ENCODE data around the gene PSMA8.
"Not testable (repeated sequence)": the region's sequence is repeated elsewhere in the genome, so short reads cannot be mapped to it uniquely, and the experiment has no call there.

The PSMA8 gene

DNA sequence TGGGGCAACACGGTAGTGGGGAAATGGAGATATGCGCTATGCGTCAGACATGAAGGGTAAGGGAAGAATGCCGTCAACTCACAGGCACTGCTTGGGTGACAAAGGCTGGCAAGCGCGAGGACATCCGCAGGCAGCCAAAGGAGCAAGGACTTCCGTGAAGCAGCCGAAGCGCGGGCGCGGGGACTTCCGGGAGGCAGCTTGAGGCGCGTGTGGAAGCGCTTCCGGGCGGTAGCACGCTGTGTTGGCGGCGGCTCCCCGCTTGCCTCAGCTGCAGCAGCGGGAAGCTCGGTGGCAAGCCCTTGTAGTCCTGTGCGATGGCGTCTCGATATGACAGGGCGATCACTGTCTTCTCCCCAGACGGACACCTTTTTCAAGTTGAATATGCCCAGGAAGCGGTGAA, at the start of gene PSMA8:
Gene PSMA8, plus strand, starts transcription at position 218 of the 400 bp plus-strand sequence. Its CDS starts 97 bp downstream, at position 315.
- DNase-seq (ENCODE audit: low spot score) = no peak

DNA sequence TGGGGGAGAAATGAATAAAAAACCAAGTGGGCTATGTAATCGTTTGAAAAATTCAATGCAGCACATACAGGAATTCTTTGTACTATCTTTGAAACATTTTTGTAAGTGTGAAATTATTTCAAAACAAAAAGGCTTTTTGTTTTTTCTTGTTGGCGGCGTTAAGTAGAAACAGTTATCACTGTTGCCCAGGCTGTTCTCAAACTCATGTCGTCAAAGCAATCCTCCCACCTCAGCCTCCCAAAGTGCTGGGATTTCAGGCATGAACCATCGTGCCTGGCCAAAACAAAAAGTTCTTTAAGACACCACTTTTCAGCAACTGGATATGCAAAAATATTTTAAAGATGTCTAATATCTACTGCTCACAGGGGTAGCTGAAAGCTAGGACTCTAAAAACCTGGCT, 48.6 kb upstream of the PSMA8 start:
- no peak for DNase-seq (ENCODE audit: low spot score)

DNA sequence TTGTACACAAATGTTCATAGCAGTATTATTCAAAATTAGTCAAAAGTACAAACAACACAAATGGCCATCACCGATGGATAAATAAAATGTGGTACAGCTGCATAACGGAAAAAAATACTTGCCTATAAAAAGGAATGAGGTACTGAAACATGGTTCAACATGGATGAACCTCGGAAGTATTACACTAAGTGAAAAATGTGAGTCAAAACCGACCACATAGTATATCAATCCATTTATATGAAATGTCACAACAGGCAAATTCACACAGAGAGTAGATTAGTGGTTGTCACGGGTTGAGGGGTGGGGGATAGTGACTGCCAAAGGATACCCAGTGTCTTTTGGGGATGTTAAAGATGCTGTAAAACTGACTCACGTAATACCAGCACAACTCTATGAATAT, 46.7 kb upstream of the PSMA8 start:
- no peak for DNase-seq (ENCODE audit: low spot score)

GRCh38 chr18:26088487-26088886, 45.2 kb upstream of the PSMA8 start:
- DNase-seq (ENCODE audit: low spot score) = peak; percentile 49

GRCh38 chr18:26089293-26090129, 44.2 kb upstream of the PSMA8 start:
- DNase-seq (ENCODE audit: low spot score) = peak; percentile 74

GRCh38 chr18:26090130-26091046, 43.3 kb upstream of the PSMA8 start, which contains the start of gene SS18:
Gene SS18, minus strand, starts transcription at chr18:26090613. Its CDS starts 44 bp downstream, at chr18:26090569.
- peak; percentile 93 for DNase-seq (ENCODE audit: low spot score)

DNA sequence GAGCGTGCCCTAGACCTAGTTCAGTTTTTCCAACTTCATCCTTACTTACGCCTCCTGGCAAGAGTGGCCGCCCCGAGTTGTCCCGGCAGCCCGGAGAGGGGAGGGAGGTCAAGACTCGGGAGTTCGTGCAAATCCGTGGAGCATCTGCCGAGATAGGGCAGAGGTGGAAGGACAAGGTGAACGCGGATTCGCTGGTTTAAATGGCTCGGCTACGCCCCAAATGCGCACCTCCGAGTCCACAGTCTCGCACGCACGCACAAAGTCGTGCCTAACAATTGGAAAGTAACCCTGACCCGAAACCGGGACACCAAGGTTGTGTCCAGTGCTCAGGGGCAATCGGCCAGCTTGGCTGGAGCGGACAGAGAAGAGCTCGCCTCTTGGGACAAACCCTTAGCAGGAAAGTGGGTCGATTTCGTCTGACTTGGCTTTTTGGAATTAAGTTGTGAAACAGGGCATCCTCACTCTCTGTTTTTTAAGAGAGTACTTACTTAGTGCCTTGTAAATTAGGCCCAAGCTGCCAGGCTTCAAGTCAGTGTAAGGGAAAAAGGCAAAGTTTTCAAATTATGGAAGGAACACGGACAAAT, 42.5 kb upstream of the PSMA8 start:
- DNase-seq (ENCODE audit: low spot score) = no peak

- DNase-seq (ENCODE audit: low spot score) = no peak
These were observed 36.8 kb upstream of the PSMA8 start for GRCh38 chr18:26096852-26097251.

DNA sequence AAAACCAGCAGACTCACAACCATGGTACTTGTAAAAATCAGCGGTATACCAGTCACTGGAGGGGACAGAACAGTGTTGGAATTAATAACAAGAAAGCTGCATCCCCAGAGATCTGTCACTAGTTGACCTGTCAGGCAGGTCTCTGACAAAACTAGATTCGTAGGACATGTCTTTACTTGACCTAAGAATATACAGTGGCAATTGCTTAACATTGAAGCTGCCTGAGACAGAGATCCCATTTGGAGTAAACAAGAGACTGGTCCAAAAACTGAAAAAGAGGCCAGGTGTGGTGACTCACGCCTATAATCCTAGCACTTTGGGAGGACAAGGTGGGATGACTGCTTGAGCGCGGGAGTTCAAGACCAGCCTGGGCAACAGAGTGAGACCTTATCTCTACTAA, 36.1 kb upstream of the PSMA8 start:
- no peak for DNase-seq (ENCODE audit: low spot score)

GRCh38 chr18:26103579-26103978, 30.1 kb upstream of the PSMA8 start:
- no peak for DNase-seq (ENCODE audit: low spot score)

DNA sequence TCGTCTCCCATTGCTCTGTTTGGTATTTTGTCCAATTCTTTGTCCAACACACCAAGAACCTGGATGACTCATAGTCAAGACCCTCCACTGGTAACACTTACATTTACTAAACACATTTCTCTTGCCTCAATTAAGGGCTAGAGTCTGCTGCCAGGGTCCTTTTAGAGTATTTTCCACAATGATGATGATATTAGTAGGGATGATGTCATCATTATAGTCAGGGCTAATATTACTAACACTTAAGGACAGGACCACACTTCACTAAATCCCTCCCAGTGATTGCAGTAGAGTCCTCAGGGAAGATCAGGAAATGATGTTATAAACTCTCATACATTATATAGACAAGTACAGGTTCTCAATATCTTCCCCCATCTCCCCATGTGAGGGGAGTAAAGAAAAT, 29.6 kb upstream of the PSMA8 start:
- DNase-seq (ENCODE audit: low spot score) = no peak

- DNase-seq (ENCODE audit: low spot score) = no peak
These were observed 14.4 kb upstream of the PSMA8 start for GRCh38 chr18:26119246-26119645.

- no peak for DNase-seq (ENCODE audit: low spot score)
These were observed 12.2 kb upstream of the PSMA8 start for GRCh38 chr18:26121476-26121875.

GRCh38 chr18:26121994-26122393, 11.7 kb upstream of the PSMA8 start:
- DNase-seq (ENCODE audit: low spot score) = not testable (repeated sequence)

- DNase-seq (ENCODE audit: low spot score) = no peak
These were observed 5.9 kb upstream of the PSMA8 start for GRCh38 chr18:26127786-26128185.

- DNase-seq (ENCODE audit: low spot score) = not testable (repeated sequence)
These were observed 5.5 kb upstream of the PSMA8 start for GRCh38 chr18:26128192-26128591.

GRCh38 chr18:26134107-26134506, 438 bp downstream of the PSMA8 start:
- no peak for DNase-seq (ENCODE audit: low spot score)

DNA sequence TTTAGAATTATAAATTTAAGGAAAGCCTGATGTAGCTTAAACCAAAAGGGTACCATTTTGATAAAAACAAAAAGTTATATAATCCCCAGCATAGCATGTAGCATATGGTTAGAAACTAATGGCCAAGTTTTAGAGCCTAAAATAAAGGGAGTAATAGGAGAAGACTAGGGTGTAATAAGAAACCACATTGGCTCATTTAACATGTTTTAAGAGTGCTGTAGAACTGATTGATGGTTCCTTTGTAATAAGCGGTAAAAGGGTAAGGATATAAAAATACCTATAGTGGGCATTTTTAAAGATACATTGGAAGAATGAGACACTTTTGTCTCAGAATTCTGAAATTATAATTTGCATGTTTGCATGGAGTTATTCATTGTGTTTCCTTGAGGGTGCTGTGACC, 1.9 kb downstream of the PSMA8 start:
- DNase-seq (ENCODE audit: low spot score) = no peak

DNA sequence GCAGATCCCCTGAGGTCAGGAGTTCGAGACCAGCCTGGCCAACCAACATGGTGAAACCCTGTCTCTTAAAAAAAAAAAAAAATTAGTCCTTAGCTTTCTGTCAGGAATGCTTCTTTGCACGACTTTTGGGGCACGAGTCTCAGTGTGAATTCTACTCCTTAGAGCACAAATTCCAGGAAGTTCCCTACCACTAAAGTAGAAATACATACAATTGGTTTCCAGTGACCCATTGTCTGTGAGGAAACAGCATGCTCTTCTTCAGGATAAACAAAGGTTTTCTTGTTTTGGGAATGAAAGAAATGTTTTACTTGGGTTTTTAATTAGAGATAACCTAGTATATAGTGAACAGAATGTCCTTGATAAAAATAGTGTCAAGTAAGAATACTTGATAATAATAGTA, 23.7 kb downstream of the PSMA8 start:
- no peak for DNase-seq (ENCODE audit: low spot score)

DNA sequence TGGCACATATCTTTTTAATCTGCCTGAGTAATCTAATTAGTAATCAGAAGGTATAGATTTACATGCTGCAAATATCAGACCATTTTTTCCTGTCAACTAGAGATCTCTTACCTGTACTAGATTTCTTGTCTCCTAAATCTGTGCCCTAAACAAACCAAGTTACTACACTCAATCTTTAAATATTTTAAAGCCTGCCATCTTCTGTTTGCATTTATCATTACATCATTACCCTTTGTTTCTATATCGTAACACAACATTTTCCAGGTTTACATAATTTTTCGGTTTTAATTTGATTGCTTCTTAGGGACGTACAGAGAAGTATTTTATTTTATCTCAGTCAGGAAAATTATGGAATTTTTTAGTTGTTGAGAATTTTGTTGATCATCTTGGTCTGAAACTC, 25.7 kb downstream of the PSMA8 start:
- DNase-seq (ENCODE audit: low spot score) = peak; percentile 38

GRCh38 chr18:26164571-26164970, 30.9 kb downstream of the PSMA8 start:
- DNase-seq (ENCODE audit: low spot score) = no peak

DNA sequence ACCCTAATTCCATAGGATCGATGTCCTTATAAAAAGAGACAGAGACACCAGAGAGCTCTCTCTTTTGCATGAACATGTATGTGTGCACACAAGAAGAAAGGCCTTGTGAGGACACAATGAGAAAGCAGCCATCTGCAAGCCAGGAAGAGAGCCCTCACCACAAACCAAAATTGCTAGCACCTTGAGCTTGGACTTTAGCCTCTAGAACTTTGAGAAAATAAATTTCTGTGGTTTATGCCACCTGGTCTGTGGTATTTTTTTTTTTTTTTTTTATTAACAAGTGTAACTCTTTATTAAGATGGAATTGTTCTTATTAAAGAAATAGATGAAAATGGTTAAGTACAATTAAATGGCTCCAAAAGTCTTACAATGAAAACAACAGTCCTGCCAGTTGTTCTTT, 33.9 kb downstream of the PSMA8 start:
- DNase-seq (ENCODE audit: low spot score) = not testable (repeated sequence)
